G401.6 (cell line): ENCODE measurements around the gene FAM177A1.
"Not testable (repeated sequence)": the region's sequence is repeated elsewhere in the genome, so short reads cannot be mapped to it uniquely, and the experiment has no call there.

Experiments
- FAIRE-seq: peaks from 2 replicates; lab custom pipeline; 2012; peaks lifted over from hg19 to GRCh38; lab: Jason Lieb, UNC

FAM177A1 gene

DNA sequence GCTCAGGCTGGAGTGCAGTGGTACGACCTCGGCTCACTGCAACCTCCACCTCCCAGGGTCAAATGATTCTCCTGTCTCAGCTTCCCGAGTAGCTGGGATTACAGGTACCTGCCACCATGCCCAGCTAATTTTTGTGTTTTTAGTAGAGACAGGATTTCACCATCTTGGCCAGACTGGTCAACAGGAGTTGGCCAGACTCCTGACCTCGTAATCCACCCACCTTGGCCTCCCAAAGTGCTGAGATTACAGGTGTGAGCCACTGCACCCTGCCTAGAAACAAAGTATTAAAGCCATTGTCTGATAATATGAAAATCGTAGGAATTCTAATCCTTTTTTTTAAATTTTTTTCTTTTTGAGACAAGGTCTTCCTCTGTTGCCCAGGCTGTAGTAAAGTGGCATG is 19.7 kb downstream of the FAM177A1 start:
- not testable (repeated sequence) for FAIRE-seq

DNA sequence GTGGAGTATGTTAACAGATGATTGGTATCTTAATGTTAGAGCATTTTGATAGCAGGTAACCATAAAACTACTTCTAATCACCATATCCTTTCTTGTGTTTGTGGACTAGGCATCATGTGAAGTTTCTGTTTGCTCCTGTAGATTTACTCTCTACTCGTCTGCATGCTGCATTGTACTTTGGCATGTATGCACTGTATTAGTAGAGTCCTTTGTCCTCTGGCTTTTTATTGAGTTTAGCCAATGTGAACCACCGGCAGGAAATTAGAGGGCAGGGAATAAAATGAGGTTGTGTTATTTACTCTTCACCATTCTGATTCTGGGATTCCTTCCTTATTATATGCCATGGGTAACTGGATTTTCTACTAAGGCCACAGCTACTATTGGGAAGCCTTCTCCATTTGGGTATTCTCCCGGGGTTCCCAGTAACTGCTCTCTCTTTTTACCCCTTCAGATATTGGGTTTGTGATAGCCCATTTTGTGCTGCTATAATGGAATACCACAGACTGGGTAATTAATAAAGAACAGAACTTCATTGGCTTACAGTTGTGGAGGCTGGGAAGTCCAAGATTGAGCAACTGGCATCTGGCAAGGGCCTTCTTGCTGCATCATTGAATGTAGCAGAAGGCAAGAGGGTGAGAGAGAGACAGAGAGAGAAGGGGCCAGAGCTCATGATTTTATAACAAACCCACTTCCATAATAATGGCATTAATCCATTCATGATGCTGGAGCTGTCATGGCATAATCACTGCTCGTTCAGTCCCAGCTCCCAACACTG is 22.4 kb downstream of the FAM177A1 start:
- no peak for FAIRE-seq

DNA sequence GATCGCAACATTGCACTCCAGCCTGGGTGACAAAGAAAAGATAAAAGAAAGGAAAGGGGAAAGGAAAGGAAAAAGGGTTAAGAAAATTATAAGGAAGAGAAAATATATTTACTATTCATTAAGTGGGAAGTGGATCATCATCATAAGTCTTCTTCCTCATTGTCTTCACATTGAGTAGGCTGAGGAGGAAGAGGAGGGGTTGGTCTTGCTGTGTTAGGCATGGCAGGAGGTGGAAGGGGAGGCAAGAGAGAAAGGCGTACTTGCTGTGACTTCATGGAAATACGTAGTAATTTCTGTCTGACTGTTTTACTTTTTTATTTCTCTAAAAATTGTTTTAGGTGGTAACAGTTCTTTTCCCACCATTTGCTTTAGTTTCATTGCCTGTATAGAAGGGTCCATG is 26.2 kb downstream of the FAM177A1 start:
- no peak for FAIRE-seq

DNA sequence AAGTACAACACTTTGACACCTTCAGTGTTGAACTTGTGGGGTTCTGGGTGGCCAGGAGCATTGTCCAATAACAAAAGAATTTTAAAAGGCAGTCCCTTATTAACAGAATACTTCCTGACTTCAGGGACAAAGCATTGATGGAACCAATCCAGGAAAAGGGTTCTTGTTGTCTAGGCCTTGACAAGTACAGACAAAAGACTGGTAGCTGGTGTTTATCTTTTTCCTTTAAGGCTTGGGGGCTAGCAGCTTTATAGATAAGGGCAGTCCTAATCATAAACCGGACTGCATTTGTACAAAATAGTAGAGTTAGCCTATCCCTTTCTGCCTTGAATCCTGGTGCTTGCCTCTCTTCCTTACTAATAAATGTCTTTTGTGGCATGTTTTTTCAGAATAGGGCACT is 27.4 kb downstream of the FAM177A1 start:
- no peak for FAIRE-seq

DNA sequence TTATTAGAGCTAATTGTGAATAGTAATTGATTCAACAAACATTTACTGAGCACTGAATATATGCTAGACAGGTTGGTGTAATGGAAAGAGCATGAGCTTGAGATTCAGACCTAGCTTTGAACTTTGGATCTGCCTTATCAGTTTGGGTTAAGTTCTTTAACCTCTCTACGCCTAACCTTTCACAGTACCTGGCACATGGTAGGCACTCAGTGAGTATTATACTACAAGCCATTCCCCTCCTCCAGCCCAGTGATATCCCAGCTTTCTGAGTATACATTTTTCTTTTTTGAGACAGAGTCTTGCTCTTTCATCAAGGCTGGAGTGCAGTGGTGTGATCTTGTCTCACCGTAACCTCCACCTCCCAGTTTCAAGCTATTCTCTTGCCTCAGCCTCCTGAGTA is 32.0 kb downstream of the FAM177A1 start:
- FAIRE-seq, result no peak

DNA sequence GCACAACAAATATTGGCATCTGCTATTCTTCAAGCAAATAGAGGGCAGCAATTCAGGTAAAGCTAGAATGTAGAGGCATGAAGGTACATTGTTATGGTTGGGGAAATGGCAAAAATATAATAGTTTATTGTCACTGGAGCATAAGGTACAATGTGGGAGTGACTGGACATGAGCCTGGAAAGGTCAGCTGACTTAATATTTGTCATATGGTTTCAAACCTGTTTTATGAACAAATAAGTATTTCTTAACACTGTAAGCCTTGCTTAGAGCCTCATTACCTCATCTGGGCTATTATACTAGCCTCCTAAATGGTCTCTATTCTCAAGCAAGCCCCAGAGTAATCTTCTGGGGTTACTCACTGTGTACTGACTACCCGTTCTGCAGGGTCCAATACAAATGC is 33.7 kb downstream of the FAM177A1 start:
- FAIRE-seq, result no peak

DNA sequence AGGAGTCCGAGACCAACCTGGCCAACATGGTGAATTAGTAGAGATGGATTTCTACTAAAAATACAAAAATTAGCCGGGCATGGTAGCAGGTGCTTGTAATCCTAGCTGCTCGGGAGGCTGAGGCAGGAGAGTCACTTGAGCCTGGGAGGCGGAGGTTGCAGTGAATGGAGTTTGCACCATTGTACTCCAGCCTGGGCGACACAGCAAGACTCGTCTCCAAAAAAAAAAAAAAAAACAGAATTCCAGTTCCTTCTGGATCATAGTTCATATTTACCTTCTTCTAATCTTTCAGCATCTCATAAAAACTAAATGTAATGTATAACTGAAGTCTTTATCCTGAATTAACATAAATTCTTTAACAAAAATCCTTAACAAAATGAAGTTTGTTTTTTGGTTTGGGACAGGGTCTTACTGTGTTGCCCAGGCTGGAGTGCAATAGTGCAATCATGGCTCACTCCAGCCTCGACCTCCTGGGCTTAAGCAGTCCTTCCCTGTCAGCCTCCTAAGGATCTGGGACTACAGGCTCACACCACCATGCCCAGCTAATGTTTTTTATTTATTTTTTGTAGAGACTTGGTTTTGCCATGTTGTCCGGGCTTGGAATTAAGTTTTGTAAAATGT is 37.6 kb downstream of the FAM177A1 start:
- FAIRE-seq, result no peak

DNA sequence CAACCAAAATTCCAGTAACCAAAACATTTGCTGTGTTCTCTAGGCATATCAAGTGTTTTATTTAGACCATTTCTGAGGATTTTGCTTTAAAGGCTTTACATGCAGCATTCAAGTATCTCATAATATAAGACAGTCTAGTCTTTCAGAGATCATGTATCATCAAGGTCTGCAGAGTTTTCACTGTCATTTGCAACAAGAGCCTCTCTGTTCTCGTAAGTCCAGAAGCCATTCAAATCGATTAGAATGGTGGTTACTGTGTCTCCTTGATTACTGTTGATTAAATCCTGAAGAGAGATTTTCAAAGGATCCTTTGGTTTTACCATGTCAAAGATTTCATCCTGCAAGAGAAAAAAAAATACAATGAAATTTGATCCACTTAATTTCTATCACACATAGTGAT is 39.4 kb downstream of the FAM177A1 start:
- no peak for FAIRE-seq

DNA sequence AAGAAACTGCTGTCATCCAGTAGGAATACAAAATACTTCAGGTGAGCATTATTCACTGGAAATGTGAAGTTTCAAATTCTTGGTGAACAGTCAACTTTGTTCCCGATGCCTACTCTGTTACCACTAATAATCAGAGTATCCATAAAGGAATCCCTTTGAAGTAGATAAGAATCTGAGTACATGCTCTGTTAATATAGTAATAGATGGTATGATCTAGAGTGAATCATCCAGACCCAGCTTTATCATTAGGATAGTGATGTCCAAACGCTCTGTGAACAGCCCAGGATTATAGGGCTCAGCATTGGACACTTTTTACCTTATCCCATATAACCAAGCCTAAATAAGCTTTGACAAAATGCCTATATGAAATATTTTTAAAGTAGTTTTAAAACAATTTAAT is 42.4 kb downstream of the FAM177A1 start:
- no peak for FAIRE-seq

DNA sequence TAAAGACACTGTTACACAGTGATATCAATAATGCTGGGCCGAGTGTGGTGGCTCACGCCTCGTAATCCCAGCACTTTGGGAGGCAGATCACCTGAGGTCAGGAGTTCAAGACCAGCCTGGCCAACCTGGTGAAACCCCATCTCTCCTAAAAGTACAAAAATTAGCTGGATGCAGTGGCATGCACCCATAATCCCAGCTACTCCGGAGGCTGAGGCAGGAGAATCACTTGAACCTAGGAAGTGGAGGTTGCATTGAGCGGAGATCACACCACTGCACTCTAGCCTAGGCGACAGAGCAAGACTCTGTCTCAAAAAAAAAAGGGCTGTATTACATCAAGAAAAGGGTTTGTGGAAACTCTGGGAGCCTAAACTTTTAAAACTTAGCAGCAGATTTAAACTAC is 48.6 kb downstream of the FAM177A1 start:
- FAIRE-seq, result not testable (repeated sequence)

DNA sequence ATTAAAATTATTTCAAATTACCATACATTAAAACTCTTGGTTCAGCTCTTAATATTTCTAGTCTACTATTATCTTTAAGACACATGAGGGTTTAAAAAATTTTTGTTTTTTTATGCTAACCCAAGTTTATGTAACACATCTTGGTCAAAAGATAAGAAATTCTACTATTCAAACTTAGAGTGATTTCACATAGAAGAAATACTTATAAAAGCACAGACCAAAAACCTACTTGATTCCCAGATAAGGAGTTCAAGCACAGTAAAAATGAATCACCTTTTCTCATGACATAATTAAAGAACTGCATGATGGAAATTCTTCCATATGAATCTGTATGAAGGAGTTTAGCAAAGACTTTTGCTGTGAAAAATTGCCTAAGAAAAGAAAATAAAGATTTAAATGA is 61.8 kb downstream of the FAM177A1 start:
- FAIRE-seq, result peak; percentile 55

DNA sequence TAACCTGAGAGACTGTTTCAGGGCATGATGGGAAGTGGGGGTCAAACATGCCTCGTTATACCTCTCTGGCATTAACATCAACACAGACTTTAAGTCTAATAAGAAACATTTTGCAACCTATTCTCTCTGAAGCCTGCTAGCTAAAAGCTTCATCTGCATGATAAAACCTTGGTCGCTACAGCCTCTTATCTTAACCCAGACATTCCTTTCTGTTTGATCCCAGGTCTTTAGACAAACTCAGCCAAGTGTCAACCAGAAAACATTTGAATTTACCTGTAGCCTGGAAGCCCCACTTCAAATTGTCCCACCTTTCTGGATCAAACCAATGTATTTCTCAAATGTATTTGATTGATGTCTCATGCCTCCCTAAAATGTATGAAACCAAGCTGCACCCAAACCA is 66.6 kb downstream of the FAM177A1 start:
- FAIRE-seq, result no peak

DNA sequence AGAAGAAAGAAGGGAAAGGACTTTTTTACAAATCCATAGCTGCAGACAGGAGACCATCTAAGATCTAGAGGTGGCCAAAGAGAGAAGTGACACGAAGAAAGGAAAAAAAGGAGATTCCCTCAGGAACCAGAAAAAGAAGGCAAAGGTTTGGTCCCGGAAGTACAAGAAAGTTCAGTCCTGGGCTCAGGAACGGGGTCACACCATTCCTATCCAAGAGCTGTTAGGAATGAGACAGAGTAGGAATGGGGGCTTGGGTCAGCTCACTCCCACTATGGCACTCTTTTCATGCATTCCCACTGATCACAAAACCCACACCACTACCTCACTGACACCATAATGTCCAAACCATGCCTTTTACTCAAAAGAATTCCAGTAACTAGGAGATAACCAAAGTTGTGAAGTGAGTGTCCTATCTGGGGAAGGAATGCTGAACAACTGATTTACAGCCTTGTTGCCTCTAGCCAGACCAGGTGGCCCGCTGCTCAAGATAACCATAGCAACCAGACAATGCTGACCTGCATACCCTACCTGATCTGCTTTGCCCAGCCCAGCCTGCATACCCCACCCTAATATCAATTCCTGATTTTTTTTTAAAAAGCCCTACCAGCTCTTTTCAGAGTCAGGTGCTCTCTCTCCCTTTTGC is 67.4 kb downstream of the FAM177A1 start:
- FAIRE-seq, result no peak

DNA sequence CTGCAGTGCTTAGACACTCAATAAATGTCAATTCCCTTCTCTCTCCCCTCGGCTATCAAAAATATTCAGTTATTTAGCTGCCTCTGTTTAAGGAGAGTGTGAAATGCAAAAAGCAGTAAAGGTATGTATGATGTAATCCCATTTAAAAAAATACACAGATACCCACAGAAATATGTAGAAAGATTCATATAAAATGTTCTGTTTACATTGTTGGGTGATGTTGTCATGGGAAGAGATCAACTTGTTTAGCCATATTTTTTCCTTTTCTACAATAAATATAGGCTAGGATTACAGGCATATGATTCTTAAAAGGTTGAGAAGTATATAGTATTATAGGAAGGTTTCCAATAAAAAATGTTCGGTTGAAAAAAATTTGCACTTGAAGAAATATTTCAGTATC is 68.0 kb downstream of the FAM177A1 start:
- no peak for FAIRE-seq

DNA sequence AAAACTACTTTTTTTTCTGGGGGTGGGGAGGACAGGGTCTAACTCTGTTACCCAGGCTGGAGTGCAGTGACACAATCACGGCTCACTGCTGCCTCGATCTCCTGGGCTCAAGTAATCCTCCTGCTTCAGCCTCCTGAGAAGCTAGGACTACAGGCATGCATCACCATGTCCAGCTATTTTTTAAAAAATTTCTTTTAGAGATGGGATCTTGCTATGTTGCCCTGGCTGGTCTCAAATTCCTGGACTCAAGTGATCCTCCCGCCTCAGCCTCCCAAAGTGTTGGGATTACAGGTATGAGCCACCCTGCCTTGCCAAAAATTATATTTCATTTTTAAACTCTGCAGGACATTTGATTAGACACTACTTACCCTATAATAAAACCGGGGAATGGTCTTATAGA is 70.2 kb downstream of the FAM177A1 start:
- FAIRE-seq, result no peak

DNA sequence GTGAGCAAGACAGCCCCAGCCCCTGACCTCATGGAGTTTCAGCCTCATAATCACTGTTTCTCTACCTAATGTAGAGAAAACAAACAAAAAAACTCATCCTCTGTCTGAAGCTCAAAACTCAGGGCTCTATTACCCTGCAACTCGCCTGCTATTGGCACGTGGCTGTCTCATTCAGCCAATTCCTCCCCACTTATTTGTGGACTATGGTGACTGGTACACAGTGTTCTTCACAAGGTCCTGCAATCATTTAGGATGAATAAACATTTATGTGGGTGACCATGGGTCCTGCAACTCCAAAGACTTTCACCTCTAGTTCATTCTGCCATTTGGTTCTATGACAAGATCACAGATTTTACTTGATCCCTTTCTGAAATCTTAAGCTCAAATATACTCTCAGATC is 71.0 kb downstream of the FAM177A1 start:
- no peak for FAIRE-seq

DNA sequence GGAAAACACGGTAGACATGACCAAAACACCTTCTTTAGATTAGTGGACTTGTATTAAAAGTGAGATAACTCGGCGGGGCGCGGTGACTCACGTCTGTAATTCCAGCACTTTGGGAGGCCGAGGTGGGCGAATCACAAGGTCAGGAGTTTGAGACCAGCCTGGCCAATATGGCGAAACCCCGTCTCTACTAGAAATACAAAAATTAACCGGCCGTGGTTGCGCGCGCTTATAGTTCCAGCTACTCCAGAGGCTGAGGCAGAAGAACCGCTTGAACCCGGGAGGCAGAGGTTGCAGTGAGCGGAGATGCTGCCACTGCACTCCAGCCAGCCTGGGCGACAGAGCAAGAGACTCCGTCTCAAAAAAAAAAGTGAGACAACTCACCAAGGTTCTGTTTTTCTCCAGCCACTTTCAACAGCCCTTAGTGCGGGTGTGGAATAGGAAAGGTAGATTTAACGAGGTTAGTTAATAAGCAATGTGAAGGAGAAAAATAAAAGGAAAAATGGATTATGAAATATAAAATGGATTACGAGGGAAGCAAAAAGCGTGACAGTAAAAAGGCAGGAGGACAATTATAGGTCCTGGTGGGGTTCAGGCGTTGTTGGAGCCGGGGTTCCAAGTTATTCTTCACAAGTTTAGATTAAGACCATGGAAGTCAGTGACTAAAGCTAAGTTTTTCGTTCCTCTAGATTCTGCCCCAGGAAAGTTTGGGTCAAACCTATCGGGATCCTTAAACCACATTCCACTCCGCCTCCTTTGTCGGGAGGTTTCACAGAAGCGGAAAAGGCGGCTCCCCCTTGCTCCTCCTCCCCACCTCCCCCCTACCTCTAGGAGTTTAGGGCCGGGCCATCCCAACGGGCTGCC is 75.2 kb downstream of the FAM177A1 start:
- FAIRE-seq, result no peak

DNA sequence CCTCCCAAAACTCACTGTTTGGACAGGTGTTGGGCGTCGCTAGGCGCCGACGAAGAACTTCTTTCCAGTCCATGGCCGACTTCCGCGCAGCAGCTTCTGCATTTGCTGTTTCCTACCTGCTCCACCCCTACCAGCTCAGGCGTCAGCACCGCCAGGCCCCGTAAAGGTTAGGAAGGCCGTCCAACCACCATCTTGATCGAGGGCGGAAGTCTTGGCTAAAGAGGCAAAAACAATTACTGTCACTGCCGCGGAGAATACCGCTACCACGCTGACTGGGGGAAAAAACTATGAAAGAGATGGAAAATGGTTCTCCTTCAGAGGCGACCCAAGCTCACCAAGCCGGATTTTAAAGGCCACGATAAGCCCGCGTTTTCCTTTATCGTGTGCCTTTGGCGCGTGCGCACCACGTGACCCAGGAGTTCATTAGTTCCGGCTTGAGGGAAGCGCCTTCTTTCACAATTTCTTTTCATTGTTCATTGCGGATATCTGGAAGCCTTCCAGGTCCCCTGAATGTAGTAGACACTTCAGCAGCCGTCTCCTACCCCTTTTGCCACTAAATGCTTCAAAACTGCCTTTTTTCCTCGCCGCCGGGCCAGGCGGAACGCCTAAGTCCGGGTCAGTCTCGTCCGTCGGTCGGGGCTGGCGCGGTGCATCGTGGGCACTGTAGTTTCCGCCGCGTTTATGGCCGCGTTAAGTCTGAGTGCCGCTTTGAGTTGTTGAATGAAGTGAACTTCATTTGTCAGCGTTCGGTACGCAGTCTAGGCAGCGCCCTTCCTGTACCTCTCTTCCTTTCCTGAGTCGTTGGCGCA is 76.0 kb downstream of the FAM177A1 start, which contains the start of the genes PPP2R3C and PRORP:
Gene PPP2R3C, minus strand, starts transcription at position 104 of the 809 bp plus-strand sequence. Its CDS starts 31 bp downstream, at position 73.
Gene PRORP, plus strand, starts transcription at position 666 of the 809 bp plus-strand sequence. CDS start 694 bp downstream, outside the sequence.
- peak; percentile 98 for FAIRE-seq

DNA sequence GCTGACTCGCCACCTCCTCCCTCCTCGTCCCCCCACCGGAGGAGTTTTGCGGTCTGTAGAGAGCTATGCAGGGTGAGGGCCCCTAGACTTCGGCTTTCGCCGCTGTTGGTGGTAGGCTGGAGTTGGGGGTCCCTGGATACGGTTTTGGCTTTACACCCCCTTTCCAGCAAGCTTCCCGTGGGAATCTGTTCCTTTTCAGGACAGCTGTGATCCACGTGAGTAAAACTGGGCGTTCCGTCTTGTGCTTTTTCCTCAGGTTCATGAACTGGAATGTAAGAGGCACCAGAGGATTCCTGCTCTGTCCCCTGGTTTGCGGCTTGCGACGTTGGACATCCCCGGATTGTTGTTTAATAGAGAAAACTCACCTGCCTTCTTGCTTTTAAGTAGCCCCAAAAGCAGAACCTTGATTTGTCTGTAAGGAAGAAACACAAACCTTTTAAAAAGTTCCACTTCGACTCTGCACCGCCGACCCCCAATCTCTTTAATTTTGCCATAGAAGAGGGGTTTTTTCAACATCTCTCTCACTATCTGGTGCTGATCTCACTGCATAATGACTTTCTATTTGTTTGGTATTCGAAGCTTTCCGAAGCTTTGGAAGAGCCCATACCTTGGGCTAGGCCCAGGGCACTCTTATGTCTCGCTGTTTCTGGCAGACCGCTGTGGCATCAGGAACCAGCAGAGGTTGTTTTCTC is 76.8 kb downstream of the FAM177A1 start:
- no peak for FAIRE-seq

DNA sequence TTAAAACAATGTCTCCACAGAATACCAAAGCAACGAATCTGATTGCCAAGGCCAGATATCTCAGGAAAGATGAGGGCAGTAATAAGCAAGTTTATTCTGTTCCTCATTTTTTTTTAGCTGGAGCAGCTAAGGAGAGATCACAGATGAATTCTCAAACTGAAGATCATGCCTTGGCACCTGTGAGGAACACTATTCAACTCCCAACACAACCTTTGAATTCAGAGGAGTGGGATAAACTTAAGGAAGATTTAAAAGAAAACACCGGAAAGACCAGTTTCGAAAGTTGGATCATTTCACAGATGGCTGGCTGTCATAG is 77.3 kb downstream of the FAM177A1 start:
- FAIRE-seq, result no peak

DNA sequence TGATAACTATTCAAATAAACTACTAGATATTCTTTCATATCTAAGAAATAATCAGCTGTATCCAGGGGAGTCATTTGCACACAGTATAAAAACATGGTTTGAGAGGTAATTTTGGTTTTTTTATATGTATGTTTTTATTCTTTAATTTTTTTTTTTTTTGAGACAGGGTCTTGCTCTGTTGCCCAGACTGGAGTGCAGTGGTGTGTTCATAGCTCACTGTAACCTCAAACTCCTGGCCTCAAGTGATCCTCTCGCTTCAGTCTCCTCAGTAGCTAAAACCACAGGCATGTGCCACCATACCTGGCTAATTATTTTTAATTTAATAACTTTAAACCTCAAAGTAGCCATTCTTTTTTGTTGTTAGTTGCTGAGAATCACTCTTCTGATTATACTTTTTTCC is 78.1 kb downstream of the FAM177A1 start:
- no peak for FAIRE-seq
